OCI-M2 (cell line): ENCODE results near the gene GCSAML.
"Not testable (repeated sequence)": the region's sequence is repeated elsewhere in the genome, so short reads cannot be mapped to it uniquely, and the experiment has no call there.

Experiments used
- DNase-seq: peaks from one replicate; lab custom pipeline; 2025; ENCODE audit not compliant: unreplicated experiment; lab: John Stamatoyannopoulos, UW

Gene GCSAML

DNA sequence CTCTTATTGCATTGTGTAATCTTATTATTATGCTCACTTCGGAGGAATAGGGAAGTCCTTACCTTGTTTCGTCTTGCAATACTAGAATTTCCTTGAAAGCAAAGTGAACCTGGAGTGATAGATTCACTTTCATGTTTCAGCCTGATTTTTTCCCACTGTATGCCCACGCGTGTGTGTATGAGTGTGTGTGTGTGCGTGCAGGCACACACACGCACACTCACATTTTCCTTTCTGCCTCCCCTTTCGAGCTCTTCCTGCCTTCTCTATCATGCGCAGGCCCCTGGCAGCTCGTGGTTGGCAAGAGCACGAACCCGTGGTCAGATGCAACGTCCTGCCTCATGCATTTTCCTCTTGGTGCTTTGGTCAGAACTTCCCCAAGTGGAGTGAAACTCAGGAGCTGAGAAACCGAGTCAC, at the start of gene GCSAML:
Gene GCSAML (plus strand): TSS at position 366 of the 414 bp plus-strand sequence. CDS start 58 bp downstream, outside the sequence.
- DNase-seq = no peak

DNA sequence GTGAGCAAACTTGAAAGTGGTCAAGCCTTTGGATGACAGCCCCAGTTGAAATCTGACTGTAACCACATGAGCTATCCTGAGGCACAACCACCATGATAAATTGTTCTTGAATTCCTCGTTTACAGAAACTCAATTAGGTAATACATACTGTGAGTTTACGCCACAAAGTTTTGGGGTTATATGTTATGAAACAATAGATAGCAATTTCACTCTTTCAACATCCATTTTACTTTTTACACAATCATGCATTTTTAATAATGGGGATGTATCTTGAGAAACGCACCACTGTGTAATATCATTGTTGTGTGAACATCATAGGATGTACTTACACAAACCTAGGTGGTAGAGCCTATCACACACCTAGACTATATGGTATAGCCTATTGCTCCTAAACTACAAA, 48.1 kb upstream of the GCSAML start:
- DNase-seq = no peak

DNA sequence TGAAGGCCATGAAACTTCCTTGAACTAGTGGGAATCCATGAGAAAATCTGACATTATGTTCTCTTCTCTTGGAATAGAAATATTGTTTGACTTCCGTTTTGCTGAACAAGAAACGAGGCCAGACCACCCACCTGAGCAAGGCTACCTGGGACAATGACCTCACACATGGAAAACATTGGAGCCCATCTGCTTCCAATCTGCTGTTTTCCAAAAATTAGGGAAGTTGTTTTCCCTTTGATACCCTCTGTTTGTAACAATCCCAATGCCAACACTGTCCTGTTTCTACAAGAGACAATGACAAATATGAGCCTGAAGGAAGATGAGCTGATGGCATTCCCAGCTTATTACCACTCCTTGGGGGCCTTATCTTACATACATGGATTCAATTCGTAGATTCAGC, 42.1 kb upstream of the GCSAML start:
- DNase-seq = no peak

DNA sequence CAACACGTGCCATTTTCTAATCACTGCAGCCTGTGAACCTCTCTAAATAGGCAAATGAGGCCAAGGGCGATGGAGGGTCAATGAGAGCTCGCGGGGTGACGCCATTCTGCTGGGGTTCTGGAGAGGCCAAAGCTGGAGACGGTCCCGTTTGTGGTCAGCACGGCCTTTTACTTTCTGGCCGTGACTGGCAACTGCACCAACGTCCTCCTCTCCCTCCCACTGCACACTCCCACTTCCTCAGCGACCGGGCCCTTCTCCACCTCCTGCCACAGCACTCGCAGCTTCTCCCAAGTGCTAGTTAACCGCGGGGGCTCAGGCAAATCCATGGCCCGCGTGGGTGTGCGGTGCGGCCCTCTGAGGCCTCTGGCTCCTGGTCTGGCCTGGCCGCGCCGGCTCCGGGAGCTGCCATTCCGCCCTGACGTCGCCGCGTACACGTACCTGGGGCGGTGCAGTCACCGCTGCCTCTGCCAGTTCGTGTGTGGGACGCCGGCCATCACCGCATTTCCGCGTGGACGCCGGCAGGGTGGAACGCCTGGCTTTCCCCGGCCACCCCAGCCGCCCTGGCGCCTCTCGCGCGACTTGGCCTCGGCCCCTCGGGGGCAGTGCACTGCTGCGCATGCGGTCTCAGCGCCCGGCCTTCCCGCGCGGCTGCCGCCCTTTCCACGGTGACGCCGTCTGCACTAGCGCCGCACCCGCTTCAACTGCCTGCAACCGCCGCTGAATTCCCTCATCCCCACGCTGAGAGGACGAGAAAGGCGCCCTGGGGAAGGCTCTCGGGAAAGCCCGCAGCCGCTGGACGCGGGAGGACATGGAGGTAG, 30.9 kb upstream of the GCSAML start:
- DNase-seq = no peak

DNA sequence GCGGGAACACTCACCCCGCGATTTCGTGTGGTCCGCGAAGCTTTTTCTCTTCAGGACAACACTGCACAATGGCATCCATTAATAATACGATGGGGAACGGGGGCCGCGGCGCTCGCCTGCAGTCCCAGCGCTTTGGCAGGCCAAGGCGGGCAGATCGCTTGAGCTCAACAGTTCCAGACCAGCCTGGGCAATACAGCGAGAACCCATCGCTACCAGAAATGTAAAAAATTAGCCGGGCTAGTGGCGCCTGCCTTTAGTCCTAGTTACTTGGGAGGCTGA, 30.4 kb upstream of the GCSAML start:
- no peak for DNase-seq

DNA sequence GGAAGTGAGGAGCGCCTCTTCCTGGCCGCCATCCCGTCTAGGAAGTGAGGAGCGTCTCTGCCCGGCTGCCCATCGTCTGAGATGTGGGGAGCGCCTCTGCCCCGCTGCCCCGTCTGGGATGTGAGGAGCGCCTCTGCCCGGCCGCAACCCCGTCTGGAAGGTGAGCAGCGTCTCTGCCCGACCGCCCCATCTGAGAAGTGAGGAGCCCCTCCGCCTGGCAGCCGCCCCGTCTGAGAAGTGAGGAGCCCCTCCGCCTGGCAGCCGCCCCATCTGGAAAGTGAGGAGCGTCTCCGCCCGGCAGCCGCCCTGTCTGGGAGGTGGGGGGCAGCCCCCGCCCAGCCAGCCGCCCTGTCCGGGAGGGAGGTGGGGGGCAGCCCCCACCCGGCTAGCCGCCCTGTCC, 27.0 kb upstream of the GCSAML start:
- not testable (repeated sequence) for DNase-seq

DNA sequence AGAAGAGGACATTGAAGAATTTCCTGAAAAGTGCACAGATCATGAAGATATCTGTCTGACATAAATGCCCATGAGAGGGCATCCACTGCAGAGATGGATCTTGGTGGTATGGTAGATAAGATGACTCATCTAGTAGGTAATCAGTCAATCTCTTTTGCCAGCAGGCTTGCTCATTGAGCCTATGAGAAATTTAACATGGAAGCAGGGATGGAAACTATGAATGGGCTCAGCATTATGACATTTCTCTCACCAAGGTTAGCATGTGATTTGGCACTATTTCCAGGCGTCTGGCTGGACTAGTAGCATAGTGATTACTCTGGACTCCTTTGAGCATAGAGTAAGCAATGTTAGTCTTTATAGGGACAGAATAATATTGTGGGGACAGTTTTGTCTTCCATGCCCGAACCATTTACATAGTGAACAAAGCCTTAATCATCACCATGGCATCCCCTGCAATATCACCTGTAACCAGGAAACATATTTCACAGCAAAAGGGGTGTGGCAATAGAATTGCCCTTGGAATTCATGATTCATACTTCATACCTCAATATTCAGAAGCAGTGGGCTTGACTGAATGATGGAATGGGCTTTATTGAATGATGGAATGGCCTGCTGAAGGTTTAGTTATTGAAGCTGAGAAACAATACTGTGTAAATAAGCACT, 20.0 kb upstream of the GCSAML start:
- DNase-seq = no peak

DNA sequence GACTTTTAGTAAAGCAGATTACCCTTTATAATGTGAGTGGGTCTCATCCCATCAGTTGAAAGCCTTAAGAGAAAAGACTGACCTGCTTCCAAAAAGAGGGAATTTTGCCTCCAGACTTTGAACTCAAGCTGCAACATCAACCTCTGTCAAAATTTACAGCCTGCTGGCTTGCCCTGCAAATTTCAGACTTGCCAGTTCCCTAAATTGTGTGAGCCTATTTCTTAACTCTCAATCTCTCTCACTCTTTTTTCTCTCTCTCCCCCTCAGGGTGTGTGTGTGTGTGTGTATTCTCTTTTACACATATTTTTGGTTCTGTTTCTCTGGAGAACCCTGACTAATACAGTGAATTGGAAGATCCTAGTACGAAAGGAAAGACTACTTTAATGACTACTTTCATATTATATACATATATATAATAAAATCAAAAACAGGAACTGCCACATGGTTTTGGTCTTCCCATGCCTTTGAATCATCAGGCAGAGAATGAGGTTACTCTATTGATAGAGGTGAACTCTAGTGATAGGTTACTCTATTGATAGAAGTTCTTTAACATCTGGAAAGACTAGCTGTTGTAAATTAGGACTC, 19.1 kb upstream of the GCSAML start:
- no peak for DNase-seq

DNA sequence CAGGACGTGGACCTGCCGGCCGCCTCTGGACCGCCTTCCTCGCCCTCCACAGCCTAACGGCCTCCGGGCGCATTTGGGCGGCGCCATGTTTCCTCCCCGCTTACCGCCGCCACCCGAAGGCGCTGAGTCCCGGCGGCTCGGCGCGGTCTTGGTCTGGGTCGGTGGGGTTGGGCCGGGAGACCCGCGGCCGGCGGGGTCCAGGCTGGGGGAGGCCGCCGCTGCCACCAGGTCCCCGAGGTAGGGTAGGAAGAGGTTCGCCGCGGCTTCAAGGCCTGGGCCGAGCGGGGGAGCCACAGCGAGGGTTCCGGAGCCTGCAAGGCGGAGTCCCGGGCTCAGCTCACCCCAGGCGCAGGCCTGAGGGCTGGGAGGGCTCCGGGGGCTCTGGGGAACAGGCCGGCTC, 18.1 kb upstream of the GCSAML start:
- no peak for DNase-seq

DNA sequence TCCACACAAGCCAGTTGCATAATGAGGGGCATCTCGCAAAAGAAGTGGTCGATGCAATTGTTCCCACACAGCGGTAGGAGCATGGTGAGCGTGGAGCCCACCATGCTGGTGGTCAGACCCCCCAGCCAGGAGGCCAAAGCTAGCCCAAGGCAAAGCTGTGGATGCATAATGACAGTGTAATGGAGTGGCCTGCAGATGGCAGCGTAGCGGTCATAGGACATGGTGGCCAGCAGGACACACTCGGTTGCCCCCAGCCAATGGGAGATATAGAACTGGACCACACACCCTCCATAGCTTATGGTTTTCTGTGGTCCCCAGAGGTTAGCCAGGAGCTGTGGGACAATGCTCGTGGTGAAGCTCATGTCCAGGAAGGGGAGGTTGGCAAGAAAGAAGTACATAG, 17.0 kb upstream of the GCSAML start:
- DNase-seq = no peak

DNA sequence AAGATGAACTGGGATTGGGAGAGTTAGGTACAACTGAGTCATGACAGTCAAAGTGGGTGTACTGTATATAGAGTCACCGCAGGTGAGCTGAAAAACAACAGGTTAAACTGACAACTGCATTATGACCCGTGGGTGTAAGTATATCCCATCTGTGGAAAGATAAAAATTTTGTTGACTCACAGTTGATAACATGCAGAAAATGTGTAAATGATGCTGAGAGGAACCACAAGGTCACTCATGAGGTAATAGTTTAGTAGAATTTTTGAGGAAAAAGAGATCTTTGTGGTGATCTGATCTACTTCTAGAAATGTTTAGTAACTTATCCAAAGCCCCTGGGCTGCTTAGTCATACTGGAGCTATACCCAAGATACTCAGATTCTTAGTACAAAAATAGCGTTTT, 13.5 kb upstream of the GCSAML start:
- no peak for DNase-seq

DNA sequence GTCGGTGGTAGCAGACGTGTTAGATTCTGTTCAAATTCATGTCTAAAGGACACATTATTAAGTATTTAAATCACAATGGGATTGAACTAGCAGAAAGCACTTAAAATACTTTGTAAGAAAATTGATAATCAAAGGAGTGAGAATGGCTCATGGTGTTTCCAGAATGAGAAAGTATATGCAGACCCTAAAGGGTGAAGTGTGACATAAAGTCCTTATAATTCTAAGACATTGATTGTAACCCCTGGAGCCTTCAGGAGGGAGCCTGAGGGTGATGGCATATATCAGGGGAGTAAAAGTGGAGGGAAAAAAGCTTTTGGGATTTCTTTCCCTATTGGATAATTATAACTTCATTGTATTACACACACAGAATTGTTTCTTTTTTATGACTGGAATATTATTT, 12.6 kb upstream of the GCSAML start, which contains the start of gene OR2C3:
Gene OR2C3 (minus strand): TSS at position 101 of the 400 bp plus-strand sequence. CDS start 3,929 bp downstream, outside the sequence.
- DNase-seq = no peak

DNA sequence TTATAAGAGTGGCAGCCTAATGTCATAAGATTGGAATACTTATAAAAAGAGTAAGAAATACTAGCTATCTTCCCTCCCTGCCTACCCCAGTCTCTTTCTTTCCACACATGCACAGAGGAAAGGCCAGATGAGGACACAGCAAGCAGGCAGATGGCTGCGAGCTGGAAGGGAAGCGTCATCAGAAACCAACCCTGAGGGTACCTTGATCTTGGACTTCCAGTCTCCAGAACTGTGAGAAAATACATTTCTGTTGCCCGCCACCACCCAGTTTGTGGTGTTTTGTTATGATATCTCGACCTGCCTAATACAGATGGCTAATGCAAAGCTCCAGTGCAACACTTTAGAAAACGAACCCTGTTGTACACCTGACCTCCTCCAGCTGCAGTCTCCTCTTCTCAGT, 10.4 kb upstream of the GCSAML start:
- DNase-seq = no peak

DNA sequence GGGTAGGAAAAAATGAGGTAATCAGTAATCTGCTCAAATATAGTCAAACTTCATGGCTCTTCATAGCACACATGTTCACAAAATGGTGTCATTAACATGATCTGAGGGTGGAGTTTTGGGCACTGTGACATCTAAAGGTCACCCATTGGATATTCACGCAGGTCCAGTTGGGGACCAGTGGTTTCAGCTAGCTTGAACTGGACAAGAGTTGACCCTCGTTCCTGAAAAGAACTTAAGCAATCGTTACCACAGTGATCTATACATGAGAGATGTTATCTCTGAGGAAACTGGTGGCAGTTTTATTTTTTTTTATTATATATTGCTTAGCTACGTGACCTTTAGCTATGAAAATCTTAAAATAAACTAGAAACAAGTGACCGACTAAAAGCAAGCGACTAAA, 9.7 kb upstream of the GCSAML start:
- DNase-seq = no peak

DNA sequence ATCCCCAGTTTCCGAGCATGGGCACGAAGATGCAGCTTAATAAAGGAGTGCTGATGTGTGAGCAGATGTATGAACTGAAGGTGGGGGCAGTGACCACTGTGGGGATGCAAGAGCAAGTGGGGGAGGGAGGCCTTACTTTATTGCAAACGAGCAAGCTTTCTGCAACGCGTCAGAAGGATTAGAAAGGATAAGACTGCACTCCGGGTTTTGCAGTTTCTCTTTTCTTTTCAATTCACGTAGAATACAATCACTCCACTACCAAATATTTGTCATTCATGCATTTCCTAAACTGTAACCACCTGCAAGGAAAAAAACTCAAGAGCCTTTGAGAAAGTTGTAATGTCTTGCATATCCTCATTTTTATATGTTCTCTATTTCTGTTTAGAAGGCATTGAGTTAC, 8.4 kb upstream of the GCSAML start:
- DNase-seq = no peak

DNA sequence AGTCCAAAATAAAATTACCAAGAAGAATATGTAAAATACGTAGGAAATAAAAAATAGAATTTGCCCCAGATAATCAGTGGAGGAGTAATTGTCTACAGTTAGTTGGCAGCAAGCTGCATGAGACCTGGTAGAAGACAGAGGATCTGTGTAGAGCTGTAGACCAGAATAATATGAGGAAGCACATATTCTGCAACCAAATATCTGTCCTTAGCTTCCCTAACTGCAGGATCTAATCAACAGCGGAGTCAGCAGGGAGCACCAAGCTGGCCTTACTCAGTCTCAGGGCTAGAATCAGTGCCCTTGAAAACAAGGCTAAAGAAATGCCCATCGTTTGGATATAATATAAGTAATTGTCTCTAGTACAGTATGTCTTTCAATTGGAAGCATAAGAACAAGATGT, 6.1 kb upstream of the GCSAML start:
- no peak for DNase-seq

DNA sequence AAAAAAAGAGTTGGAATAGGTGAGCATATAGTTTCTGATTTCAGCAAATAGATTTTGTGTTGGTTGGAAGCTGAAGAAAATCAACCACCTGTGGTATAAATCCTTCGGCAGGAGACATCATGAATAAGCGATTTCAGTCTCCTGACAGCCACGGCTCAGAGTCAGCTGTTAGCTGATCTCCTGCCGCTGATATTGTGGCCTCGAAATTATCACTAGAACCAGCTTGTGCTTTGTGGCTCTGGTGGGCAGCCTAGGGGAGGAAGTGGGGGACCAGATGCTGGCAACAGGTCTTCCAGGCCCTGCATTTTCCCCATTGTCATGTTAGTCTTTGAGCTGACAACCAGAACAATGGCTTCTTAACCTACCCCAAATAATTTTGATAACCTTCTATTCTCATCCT, 842 bp upstream of the GCSAML start:
- DNase-seq = peak; percentile 21

DNA sequence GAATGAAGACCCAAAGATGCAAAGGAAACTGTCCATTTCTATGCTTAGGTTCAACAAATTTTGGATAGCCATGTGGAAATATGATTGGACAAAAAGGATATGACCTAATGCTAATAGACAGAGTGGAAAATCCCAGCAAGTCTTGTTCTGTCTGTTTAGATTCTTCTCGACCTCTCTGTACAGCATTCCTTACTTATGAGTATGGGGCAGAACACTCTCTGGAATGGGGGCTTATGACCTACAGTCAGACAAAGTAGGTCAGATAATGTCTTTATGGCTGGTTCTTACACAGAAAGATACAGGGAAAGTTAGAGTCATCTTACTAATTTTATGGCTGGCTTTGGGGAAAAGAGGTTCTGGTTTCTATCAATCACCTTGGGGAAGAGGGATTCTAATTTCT, 2.8 kb downstream of the GCSAML start:
- DNase-seq = no peak

DNA sequence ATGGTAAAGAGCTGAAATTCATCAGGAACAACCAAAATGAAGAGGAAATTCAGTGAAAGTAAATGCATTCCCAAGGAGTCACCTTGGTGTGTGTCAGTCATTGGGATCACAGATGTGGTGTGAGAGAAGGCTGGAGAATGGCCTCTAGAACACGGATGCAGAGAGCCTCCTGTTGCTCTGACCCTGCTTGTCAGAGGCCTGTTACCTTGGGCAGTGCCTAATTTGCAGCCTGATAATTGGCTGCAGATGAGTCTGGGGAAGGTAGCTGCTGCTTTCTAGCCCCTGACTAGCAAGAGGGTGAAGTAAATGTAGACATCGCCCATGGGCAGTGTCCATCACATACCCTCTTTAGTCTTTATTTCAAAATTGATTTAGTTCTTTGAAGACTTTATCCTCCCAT, 3.3 kb downstream of the GCSAML start:
- no peak for DNase-seq

DNA sequence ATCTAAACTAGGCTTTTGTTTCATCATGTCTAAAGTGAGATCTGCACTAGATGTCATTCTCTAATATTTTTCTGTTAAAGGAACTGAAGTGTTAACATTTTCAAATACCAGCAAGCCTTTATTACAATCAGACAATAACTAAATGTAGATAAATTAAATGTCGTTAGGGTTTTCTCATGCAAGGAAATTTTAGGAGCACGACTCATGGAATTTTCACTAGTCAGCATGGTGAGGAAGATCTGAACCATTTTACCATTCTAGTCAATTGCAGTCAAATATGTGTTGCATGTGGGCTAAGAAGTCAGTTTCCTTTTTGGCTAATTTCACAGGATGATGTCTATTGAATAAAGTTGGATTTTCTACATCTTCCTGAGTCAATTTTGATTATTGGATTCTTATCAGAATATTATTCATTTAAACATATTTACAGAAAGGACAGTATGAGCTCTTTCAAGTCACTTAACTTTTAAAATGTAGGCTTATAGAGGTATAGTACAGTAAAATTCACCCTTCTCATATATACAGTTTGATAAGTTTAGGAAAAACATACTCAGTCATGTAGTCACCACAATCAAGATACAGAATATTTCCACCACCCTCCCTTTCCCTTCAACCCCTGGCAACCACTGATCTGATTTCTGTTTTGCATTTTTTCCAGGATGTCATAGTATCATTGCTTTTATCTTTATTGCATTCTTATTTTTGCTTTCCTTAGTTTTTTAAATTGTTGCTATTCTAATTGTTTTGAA, 9.2 kb downstream of the GCSAML start:
- no peak for DNase-seq

DNA sequence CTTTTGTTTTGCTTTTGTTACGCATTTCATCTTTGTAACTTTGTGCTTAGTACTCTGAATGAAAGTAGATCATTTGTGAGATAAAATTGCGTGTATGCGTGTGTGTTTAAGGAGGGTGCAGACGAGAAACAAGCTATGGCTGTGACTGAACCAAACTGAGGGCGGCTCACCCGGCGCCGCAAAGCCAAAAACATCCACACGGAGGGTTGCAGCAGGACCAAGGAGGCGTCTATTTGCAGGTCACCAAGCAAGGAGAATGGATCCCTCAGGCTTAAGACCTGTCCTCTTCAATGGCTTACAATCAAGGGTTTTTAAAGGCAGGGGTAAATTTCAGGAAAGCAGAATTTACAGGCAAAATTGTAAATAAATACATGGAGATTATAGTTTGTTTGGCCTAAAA, 12.8 kb downstream of the GCSAML start:
- no peak for DNase-seq

DNA sequence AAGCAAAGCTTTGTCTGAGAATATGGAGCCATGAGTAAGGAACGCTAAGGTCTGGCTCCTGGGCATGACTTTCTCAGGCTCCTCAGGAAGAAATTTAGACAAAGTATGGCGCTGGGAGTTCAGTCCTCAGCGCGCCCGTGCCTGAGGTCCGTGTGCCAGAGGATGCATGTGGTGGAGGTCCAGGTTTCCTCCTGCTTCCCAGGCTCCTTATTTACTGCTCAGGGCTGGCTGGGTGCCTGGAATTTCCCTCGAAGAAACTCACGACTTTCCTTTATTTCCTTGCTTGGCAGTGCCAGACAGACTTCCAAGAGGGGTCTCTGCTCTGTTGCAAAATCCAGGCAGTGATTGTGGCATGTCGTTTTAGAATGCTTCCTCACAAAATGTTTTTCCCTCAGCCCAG, 13.3 kb downstream of the GCSAML start:
- no peak for DNase-seq
